K562 (cell line): Measurements from ENCODE around the gene KRT28. TPM values are rescaled to one million over a fixed set of nuclear protein-coding genes. Genes with fewer than 3 reads are reported as not detected.

Source experiments
- CTCF ChIP-seq, 3 experiments: IDR thresholded peaks in 2 of 3; conservative IDR thresholded peaks in 1 of 3; 2 replicates each; pipeline ENCODE4 v1.5.1; 2011 to 2012; ENCODE audit warnings: low read length in 3 of 3, mild to moderate bottlenecking in 3 of 3, control low read depth in 2 of 3, improper control_type of control experiment in 1 of 3, inconsistent platforms in 1 of 3, low read depth in 1 of 3, mixed read lengths in 1 of 3, moderate library complexity in 1 of 3; ENCODE audit not compliant: insufficient read depth in 2 of 3
- GATAD2A ChIP-seq: fragments of 450-650 bp; IDR thresholded peaks from 2 replicates; pipeline ENCODE4 v1.6.1; 2017
- HDGF ChIP-seq: fragments of 450-650 bp; IDR thresholded peaks from 2 replicates; pipeline ENCODE4 v1.6.1; 2016
- HES1 ChIP-seq: fragments of 450-650 bp; IDR thresholded peaks from 2 replicates; pipeline ENCODE4 v1.6.1; 2016; ENCODE audit warnings: low read depth, mild to moderate bottlenecking, moderate library complexity
- KAT2B ChIP-seq: IDR thresholded peaks from one replicate; pipeline ENCODE4 v1.6.1; 2012; ENCODE audit warnings: low read depth, mild to moderate bottlenecking, control low read depth, inconsistent platforms, low read length, moderate library complexity
- MTA3 ChIP-seq: fragments of 450-650 bp; formaldehyde crosslinking; IDR thresholded peaks from 2 replicates; pipeline ENCODE4 v1.6.1; 2017; ENCODE audit warnings: mild to moderate bottlenecking, borderline replicate concordance
- NR4A1 ChIP-seq, 2 experiments: fragments of 250-450 bp in 1 of 2; fragments of 450-650 bp in 1 of 2; sonication (Bioruptor Pico) in 1 of 2; IDR thresholded peaks; 2 replicates each; pipeline versions ENCODE4 v1.4.0 to v1.6.1; 2016 to 2020; ENCODE audit warnings: mild to moderate bottlenecking in 2 of 2, missing compliant biosample characterization in 1 of 2, missing genetic modification characterization in 1 of 2, moderate library complexity in 1 of 2
- POLR2B ChIP-seq: fragments of 450-650 bp; IDR thresholded peaks from 2 replicates; pipeline ENCODE4 v1.6.1; 2018; ENCODE audit warnings: low read depth; ENCODE audit not compliant: partially characterized antibody
- POLR2H ChIP-seq: IDR thresholded peaks from 2 replicates; pipeline ENCODE4 v1.6.1; 2016; ENCODE audit warnings: missing genetic modification characterization, low read depth, mild to moderate bottlenecking, control low read depth, missing compliant biosample characterization, moderate library complexity
- RAD51 ChIP-seq: fragments of 450-650 bp; IDR thresholded peaks from 2 replicates; pipeline ENCODE4 v1.7.1; 2016; ENCODE audit warnings: low read depth, mild to moderate bottlenecking, borderline replicate concordance
- RCOR1 ChIP-seq, 2 experiments: IDR thresholded peaks; 2 replicates each; pipeline ENCODE4 v1.6.1; 2012; ENCODE audit warnings: low read depth in 2 of 2, low read length in 2 of 2, borderline replicate concordance in 1 of 2, improper control_type of control experiment in 1 of 2
- SIRT6 ChIP-seq: IDR thresholded peaks from one replicate; pipeline ENCODE4 v1.6.1; 2012; ENCODE audit warnings: low read depth, mild to moderate bottlenecking, control low read depth, inconsistent platforms, low read length, moderate library complexity
- SP2 ChIP-seq: IDR thresholded peaks from 2 replicates; pipeline ENCODE4 v1.6.1; 2011; ENCODE audit warnings: mild to moderate bottlenecking, low read depth, low read length, moderate library complexity; ENCODE audit not compliant: poor library complexity, severe bottlenecking; ENCODE audit errors: extremely low read depth
- TAL1 ChIP-seq: fragments of 450-650 bp; IDR thresholded peaks from 2 replicates; pipeline ENCODE4 v1.6.1; 2016; ENCODE audit warnings: mild to moderate bottlenecking
- THRB ChIP-seq: fragments of 450-650 bp; formaldehyde crosslinking; conservative IDR thresholded peaks from 2 replicates; pipeline ENCODE4 v1.4.0; 2022; ENCODE audit warnings: mild to moderate bottlenecking, missing genetic modification characterization
- TRIM25 ChIP-seq: fragments of 450-650 bp; IDR thresholded peaks from 2 replicates; pipeline ENCODE4 v1.7.0; 2016; ENCODE audit warnings: borderline replicate concordance
- USF2 ChIP-seq: sonication (generic); formaldehyde crosslinking; IDR thresholded peaks from 2 replicates; pipeline ENCODE4 v1.5.0; 2020; ENCODE audit warnings: missing genetic modification reagents
- ZBTB8A ChIP-seq: fragments of 450-650 bp; IDR thresholded peaks from 2 replicates; pipeline ENCODE4 v1.6.1; 2018; ENCODE audit warnings: mild to moderate bottlenecking, moderate library complexity; ENCODE audit not compliant: partially characterized antibody
- ZNF444 ChIP-seq: fragments of 250-450 bp; sonication (Bioruptor Pico); IDR thresholded peaks from 2 replicates; pipeline ENCODE4 v1.4.0; 2020; ENCODE audit warnings: mild to moderate bottlenecking, moderate library complexity
- ZNF551 ChIP-seq: fragments of 250-450 bp; sonication (Bioruptor Pico); IDR thresholded peaks from 2 replicates; pipeline ENCODE4 v1.5.0; 2021; ENCODE audit warnings: mild to moderate bottlenecking, moderate library complexity
- ZNF764 ChIP-seq: fragments of 250-450 bp; sonication (Bioruptor Pico); IDR thresholded peaks from 2 replicates; pipeline ENCODE4 v1.4.0; 2020; ENCODE audit warnings: low read depth, mild to moderate bottlenecking, moderate library complexity
- ZNF830 ChIP-seq: fragments of 250-450 bp; sonication (Bioruptor Pico); IDR thresholded peaks from 2 replicates; pipeline ENCODE4 v1.5.0; 2021; ENCODE audit warnings: mild to moderate bottlenecking
- polyA plus RNA-seq, 8 experiments: library from polyadenylated mRNA; depleted of rRNA in 4 of 8; stranded (reverse) in 5 of 8; unstranded in 3 of 8; fragments of >200 nt; fragmentation: Nextera tagmentation in 2 of 8; fragmentation: Illumina TruSeq in 1 of 8; extraction: Ambion mirVana in 2 of 8; extraction: Trizol in 1 of 8; gene quantifications; 2 replicates each; pipeline versions ENCODE4 v1.2.1 to v1.2.3, GENCODE V29; 2011 to 2014; ENCODE audit warnings: inconsistent platforms in 1 of 8, missing spikeins in 1 of 8
- total RNA-seq, 7 experiments: library from RNA; depleted of rRNA in 6 of 7; stranded (reverse); fragments of >200 nt in 6 of 7; fragmentation: Illumina TruSeq in 2 of 7; extraction: Trizol in 2 of 7; gene quantifications; 2 replicates each; pipeline versions ENCODE4 v1.2.1 to v1.2.3, GENCODE V29; 2011 to 2021; ENCODE audit warnings: low replicate concordance in 1 of 7

Gene KRT28
- total and polyA plus RNA-seq, 9 of the 15 experiments (the other 6 are each of a cell fraction or from before 2014, with no cell fraction given): not detected

GRCh38 chr17:40827746-40828453 is 28.1 kb upstream of the KRT28 start (continued):
- no peak for TF ChIP-seq ZNF830 (CRISPR knock-in tag)
- TF ChIP-seq HDGF: no peak
- no peak for TF ChIP-seq SIRT6
- TF ChIP-seq USF2 (CRISPR knock-in tag): no peak
- no peak for TF ChIP-seq SP2
- peak; percentile 59 for TF ChIP-seq POLR2B
- peak in 1 of 3 experiments; percentile 18; a peak in 2 of 6 replicates for TF ChIP-seq CTCF (IDR thresholded peaks at IDR 0.05 in 2 of 3, conservative IDR thresholded peaks at IDR 0.05 in 1 of 3; ENCODE audit: insufficient read depth in 2 of 3, low read depth in 1 of 3, low read length in 3 of 3)
- TF ChIP-seq KAT2B: no peak
- no peak for TF ChIP-seq TRIM25
- TF ChIP-seq TAL1: peak; percentile 97
- no peak for TF ChIP-seq ZNF764 (CRISPR knock-in tag)
- TF ChIP-seq POLR2H (tag): no peak
- no peak for TF ChIP-seq NR4A1 (CRISPR knock-in tag; IDR thresholded peaks at IDR 0.05)
- TF ChIP-seq NR4A1 (tag; IDR thresholded peaks at IDR 0.05): no peak
- peak; percentile 88 for TF ChIP-seq HES1
- TF ChIP-seq THRB (CRISPR knock-in tag): no peak
- TF ChIP-seq ZNF551 (CRISPR knock-in tag): no peak
- TF ChIP-seq RCOR1 (IDR thresholded peaks at IDR 0.05; ENCODE audit: borderline replicate concordance in 1 of 2, low read depth in 2 of 2, low read length in 2 of 2): peak in 1 of 2 experiments; percentile 97; a peak in 3 of 4 replicates
- TF ChIP-seq ZBTB8A: no peak
- TF ChIP-seq GATAD2A: peak; percentile 13
- no peak for TF ChIP-seq RAD51
- peak; percentile 78 for TF ChIP-seq MTA3
- TF ChIP-seq ZNF444: no peak
